Measurements from ENCODE around the gene DPYD. TPM values are rescaled to one million over a fixed set of nuclear protein-coding genes. Genes with fewer than 3 reads are reported as not detected.

DPYD gene
- total RNA-seq, 1 experiment from 2014 or later = 12.8 TPM

DNA sequence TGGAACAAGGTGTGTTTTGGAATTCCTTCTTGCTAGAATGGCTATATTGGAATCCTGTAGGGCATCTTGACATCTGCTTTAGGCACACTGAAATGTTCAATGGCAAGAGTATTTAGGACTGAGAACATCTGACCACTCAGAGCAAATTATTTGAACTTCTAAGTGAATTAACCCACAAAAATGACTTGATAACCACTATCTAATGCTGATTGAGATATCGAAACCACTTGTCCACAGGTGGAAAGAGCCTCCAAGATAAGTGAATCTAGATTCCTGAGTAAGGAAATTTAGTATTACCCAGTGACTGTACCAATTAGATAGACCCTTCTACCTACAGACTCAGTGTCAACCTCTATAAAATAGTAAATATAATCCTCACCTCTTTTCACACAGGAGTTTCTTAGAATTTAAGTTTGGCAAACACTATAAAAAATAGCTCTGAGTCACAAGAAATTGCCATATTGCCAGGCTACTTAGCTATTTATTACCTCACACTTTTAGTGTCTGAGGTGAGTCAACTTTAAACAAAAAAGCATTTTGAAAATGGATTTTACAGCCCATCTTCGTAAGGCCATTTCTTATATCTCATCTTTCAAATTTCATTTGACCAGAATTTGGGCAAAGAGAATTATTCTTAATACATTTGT lies 777.5 kb downstream of the DPYD start:
- H3F3A ChIP-seq (ENCODE audit: low read length, unreplicated experiment) = no peaks in the 10 kb centered on the region
- no peak overlapping the region for H2AFZ ChIP-seq (ENCODE audit: low read length)
- no TSS peak for BruUV-seq (replicated peaks)
- no peak overlapping the region for H3K4me3 ChIP-seq (ENCODE audit: low read length)
- intact Hi-C loops (cut with micrococcal nuclease) = loop anchor here (5.0 to 10.0 kb wide), 5 partner anchors 71 to 1181 kb away; no protein-coding TSS in a partner anchor
- no peaks in the 10 kb centered on the region for H3K9me3 ChIP-seq (ENCODE audit: low read length)
- ChIA-PET CTCF (interaction anchor here (0.5 kb wide), 1 partner anchor 82 kb away, joined by 3 read pairs; no protein-coding TSS in a partner anchor), POLR2A (ENCODE audit: unreplicated experiment) (interaction anchor here (0.6 to 1.2 kb wide), 2 partner anchors 635 to 1172 kb away, joined by 3 to 14 read pairs; no protein-coding TSS in a partner anchor)
- TF ChIP-seq EZH2phosphoT487 (IDR thresholded peaks at IDR 0.05; ENCODE audit: borderline replicate concordance, low read length) = no peak
- no peak for TF ChIP-seq EZH2 (IDR thresholded peaks at IDR 0.05; ENCODE audit: low read length, unreplicated experiment)
- TF ChIP-seq, protein P1, sequence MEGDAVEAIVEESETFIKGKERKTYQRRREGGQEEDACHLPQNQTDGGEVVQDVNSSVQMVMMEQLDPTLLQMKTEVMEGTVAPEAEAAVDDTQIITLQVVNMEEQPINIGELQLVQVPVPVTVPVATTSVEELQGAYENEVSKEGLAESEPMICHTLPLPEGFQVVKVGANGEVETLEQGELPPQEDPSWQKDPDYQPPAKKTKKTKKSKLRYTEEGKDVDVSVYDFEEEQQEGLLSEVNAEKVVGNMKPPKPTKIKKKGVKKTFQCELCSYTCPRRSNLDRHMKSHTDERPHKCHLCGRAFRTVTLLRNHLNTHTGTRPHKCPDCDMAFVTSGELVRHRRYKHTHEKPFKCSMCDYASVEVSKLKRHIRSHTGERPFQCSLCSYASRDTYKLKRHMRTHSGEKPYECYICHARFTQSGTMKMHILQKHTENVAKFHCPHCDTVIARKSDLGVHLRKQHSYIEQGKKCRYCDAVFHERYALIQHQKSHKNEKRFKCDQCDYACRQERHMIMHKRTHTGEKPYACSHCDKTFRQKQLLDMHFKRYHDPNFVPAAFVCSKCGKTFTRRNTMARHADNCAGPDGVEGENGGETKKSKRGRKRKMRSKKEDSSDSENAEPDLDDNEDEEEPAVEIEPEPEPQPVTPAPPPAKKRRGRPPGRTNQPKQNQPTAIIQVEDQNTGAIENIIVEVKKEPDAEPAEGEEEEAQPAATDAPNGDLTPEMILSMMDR (conservative IDR thresholded peaks at IDR 0.05; ENCODE audit: low read depth, low read length) = no peak
- no peaks in the 10 kb centered on the region for H3K27me3 ChIP-seq (ENCODE audit: low read length)
- H3K9ac ChIP-seq (ENCODE audit: low read length) = no peak overlapping the region
- DNase-seq = peak; percentile 81
- H3K4me2 ChIP-seq (ENCODE audit: low read length) = peak overlapping the region; percentile 36
- H4K20me1 ChIP-seq (ENCODE audit: low read length) = no peaks in the 10 kb centered on the region
- H3K4me1 ChIP-seq (ENCODE audit: insufficient read depth, low read length) = peaks cover 24% of the 10 kb centered on the region
- H3K9me2 ChIP-seq (replicated peaks; ENCODE audit: low read length) = no peaks in the 10 kb centered on the region
- peak; percentile 57 for ATAC-seq
- H3K79me2 ChIP-seq (ENCODE audit: low read length) = no peaks in the 10 kb centered on the region
- H3K36me3 ChIP-seq (ENCODE audit: low read depth, low read length) = no peaks in the 10 kb centered on the region
- peak overlapping the region; percentile 56 for H3K27ac ChIP-seq (ENCODE audit: low read length)

DNA sequence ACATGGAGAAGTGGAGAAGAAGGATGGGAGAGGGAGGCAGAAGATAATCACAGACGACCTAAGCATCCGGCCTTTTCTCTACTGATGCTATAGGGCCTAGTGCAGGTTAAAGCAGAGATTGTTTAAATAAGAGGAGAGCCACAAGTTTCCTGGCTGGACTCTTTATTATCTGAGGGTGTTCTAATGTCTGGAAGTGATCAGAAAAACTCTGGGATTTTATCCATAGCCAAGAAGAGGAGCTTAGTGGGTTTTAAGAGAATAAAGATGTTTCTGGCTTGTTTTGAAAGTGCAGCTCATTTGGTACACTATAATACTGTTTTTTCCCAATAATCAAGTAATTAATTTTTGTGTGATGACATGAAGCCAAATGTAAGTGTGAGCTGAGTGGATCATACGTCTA lies 780.2 kb downstream of the DPYD start:
- intact Hi-C loops (cut with micrococcal nuclease) = loop anchor here (5.0 to 10.0 kb wide), 5 partner anchors 68 to 1184 kb away; no protein-coding TSS in a partner anchor
- Histone ChIP-seq H3K9ac (ENCODE audit: low read length) (no peak overlapping the region), H3F3A (ENCODE audit: low read length, unreplicated experiment) (no peaks in the 10 kb centered on the region), H2AFZ (ENCODE audit: low read length) (no peak overlapping the region), H3K9me2 (replicated peaks; ENCODE audit: low read length) (no peaks in the 10 kb centered on the region), H3K36me3 (ENCODE audit: low read depth, low read length) (no peaks in the 10 kb centered on the region), H4K20me1 (ENCODE audit: low read length) (no peaks in the 10 kb centered on the region), H3K4me3 (ENCODE audit: low read length) (no peak overlapping the region), H3K27ac (ENCODE audit: low read length) (no peak overlapping the region), H3K4me1 (ENCODE audit: insufficient read depth, low read length) (peaks cover 24% of the 10 kb centered on the region), H3K9me3 (ENCODE audit: low read length) (no peaks in the 10 kb centered on the region), H3K27me3 (ENCODE audit: low read length) (no peaks in the 10 kb centered on the region), H3K79me2 (ENCODE audit: low read length) (no peaks in the 10 kb centered on the region), H3K4me2 (ENCODE audit: low read length) (no peak overlapping the region)
- TF ChIP-seq, protein P1 (conservative IDR thresholded peaks at IDR 0.05; ENCODE audit: low read depth, low read length) = no peak
- TF ChIP-seq EZH2phosphoT487 (IDR thresholded peaks at IDR 0.05; ENCODE audit: borderline replicate concordance, low read length) (no peak), EZH2 (IDR thresholded peaks at IDR 0.05; ENCODE audit: low read length, unreplicated experiment) (no peak)
- DNase-seq (no peak), ATAC-seq (no peak)
- ChIA-PET POLR2A (ENCODE audit: unreplicated experiment) (no interaction called here), CTCF (no interaction called here)
- BruUV-seq (replicated peaks) = no TSS peak

DNA sequence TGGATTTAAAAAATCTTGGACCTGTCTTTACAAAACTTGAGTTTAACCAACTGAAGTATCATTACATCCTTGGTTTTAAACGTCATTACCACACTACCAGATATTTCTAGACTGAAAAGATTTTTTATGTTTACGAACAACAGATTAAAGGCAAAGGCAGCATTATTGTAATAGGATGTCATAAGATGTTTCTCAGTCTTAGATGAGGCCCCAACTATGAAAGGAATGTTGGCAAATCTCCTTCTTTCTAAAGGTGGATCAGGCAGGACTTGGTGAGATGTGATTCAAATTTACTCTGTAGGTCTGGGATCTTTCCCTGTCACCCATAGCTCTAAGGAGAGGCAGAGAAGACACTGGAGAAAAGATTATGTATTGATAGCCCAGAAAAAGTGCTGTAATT lies 781.3 kb downstream of the DPYD start:
- H3K4me3 ChIP-seq (ENCODE audit: low read length) = no peak overlapping the region
- no peaks in the 10 kb centered on the region for H3K79me2 ChIP-seq (ENCODE audit: low read length)
- H3K4me2 ChIP-seq (ENCODE audit: low read length) = no peak overlapping the region
- no TSS peak for BruUV-seq (replicated peaks)
- no peak overlapping the region for H2AFZ ChIP-seq (ENCODE audit: low read length)
- POLR2A ChIA-PET (ENCODE audit: unreplicated experiment) = no interaction called here
- no peak overlapping the region for H3K9ac ChIP-seq (ENCODE audit: low read length)
- no peak for DNase-seq
- H3F3A ChIP-seq (ENCODE audit: low read length, unreplicated experiment) = no peaks in the 10 kb centered on the region
- intact Hi-C loops (cut with micrococcal nuclease) = loop anchor here (2.0 kb wide), 1 partner anchor 87 kb away; no protein-coding TSS in a partner anchor
- H3K9me3 ChIP-seq (ENCODE audit: low read length) = no peaks in the 10 kb centered on the region
- CTCF ChIA-PET = interaction anchor here (1.1 kb wide), 1 partner anchor 53 kb away, joined by 5 read pairs; no protein-coding TSS in a partner anchor
- no peak for ATAC-seq
- no peaks in the 10 kb centered on the region for H3K36me3 ChIP-seq (ENCODE audit: low read depth, low read length)
- H3K9me2 ChIP-seq (replicated peaks; ENCODE audit: low read length) = no peaks in the 10 kb centered on the region
- H3K4me1 ChIP-seq (ENCODE audit: insufficient read depth, low read length) = peaks cover 15% of the 10 kb centered on the region
- H3K27me3 ChIP-seq (ENCODE audit: low read length) = no peaks in the 10 kb centered on the region
- H4K20me1 ChIP-seq (ENCODE audit: low read length) = no peaks in the 10 kb centered on the region
- TF ChIP-seq, protein P1 (conservative IDR thresholded peaks at IDR 0.05; ENCODE audit: low read depth, low read length) = no peak
- TF ChIP-seq EZH2 (IDR thresholded peaks at IDR 0.05; ENCODE audit: low read length, unreplicated experiment) (no peak), EZH2phosphoT487 (IDR thresholded peaks at IDR 0.05; ENCODE audit: borderline replicate concordance, low read length) (no peak)
- H3K27ac ChIP-seq (ENCODE audit: low read length) = no peak overlapping the region

Measured in PC-3 (cell line).